GM23338 (cell line): Measurements from ENCODE around the gene CACNA2D3. TPM values are rescaled to one million over a fixed set of nuclear protein-coding genes. Genes with fewer than 3 reads are reported as not detected.

Experiments
- ATAC-seq: fragments of 200-7000 bp; cut with Tn5 transposase; 3 replicates; pipeline ENCODE4 v1.9.1; 2020
- DNase-seq: peaks from one replicate; pipeline ENCODE4 v3.0.0-alpha.2; 2015; ENCODE audit warnings: low spot score
- H2AFZ ChIP-seq: fragments of 200-600 bp; sonication (generic); 2 replicates; pipeline ENCODE4 v1.8.0; 2016; ENCODE audit warnings: antibody characterized with exemption, mild to moderate bottlenecking, moderate library complexity
- H3F3A ChIP-seq: fragments of 200-600 bp; sonication (generic); replicated peaks from 2 replicates; pipeline ENCODE4 v1.8.0; 2017; ENCODE audit warnings: antibody characterized with exemption, mixed run types, low read depth
- H3K27ac ChIP-seq: fragments of 200-600 bp; sonication (generic); 2 replicates; pipeline ENCODE4 v1.6.1; 2016; ENCODE audit warnings: low read depth
- H3K27me3 ChIP-seq: fragments of 200-600 bp; sonication (generic); 2 replicates; pipeline ENCODE4 v1.8.0; 2016; ENCODE audit warnings: mild to moderate bottlenecking, mixed run types, moderate library complexity; ENCODE audit not compliant: insufficient read depth
- H3K36me3 ChIP-seq: fragments of 200-600 bp; sonication (generic); 2 replicates; pipeline ENCODE4 v1.8.0; 2016; ENCODE audit warnings: mild to moderate bottlenecking; ENCODE audit not compliant: insufficient read depth
- H3K4me1 ChIP-seq: fragments of 200-600 bp; sonication (generic); 2 replicates; pipeline ENCODE4 v1.8.0; 2016; ENCODE audit warnings: mild to moderate bottlenecking, moderate library complexity; ENCODE audit not compliant: insufficient read depth
- H3K4me2 ChIP-seq: fragments of 200-600 bp; sonication (generic); 2 replicates; pipeline ENCODE4 v1.7.1; 2017; ENCODE audit warnings: mixed run types
- H3K4me3 ChIP-seq: fragments of 200-600 bp; sonication (generic); 2 replicates; pipeline ENCODE4 v1.6.1; 2016; ENCODE audit warnings: mixed run types
- H3K79me2 ChIP-seq: fragments of 200-600 bp; sonication (generic); replicated peaks from 2 replicates; pipeline ENCODE4 v1.8.0; 2017; ENCODE audit warnings: mild to moderate bottlenecking; ENCODE audit not compliant: insufficient read depth
- H3K9me2 ChIP-seq: fragments of 200-600 bp; sonication (generic); 2 replicates; pipeline ENCODE4 v1.8.0; 2017; ENCODE audit not compliant: insufficient read depth
- H4K20me1 ChIP-seq: fragments of 200-600 bp; sonication (generic); replicated peaks from 2 replicates; pipeline ENCODE4 v1.8.0; 2017; ENCODE audit warnings: mild to moderate bottlenecking; ENCODE audit not compliant: insufficient read depth
- H3K27ac Mint-ChIP-seq: 2 replicates; pipeline ENCODE4 v1.8.0; 2020; ENCODE audit warnings: inconsistent platforms, mild to moderate bottlenecking, moderate library complexity, mixed read lengths
- H3K27me3 Mint-ChIP-seq: 3 replicates; pipeline ENCODE4 v1.8.0; 2022; ENCODE audit warnings: low read depth, mild to moderate bottlenecking, moderate library complexity, mixed read lengths, inconsistent platforms; ENCODE audit not compliant: insufficient read depth, poor library complexity
- H3K36me3 Mint-ChIP-seq: 3 replicates; pipeline ENCODE4 v1.8.0; 2021; ENCODE audit warnings: low read depth, mild to moderate bottlenecking, inconsistent platforms, moderate library complexity, mixed read lengths
- H3K4me1 Mint-ChIP-seq: 3 replicates; pipeline ENCODE4 v1.8.0; 2020; ENCODE audit warnings: mild to moderate bottlenecking, inconsistent platforms, mixed read lengths
- H3K4me3 Mint-ChIP-seq: 3 replicates; pipeline ENCODE4 v1.8.0; 2021; ENCODE audit warnings: moderate library complexity, mild to moderate bottlenecking, inconsistent platforms, mixed read lengths
- H3K9me3 Mint-ChIP-seq: 3 replicates; pipeline ENCODE4 v1.8.0; 2020; ENCODE audit warnings: moderate library complexity, mild to moderate bottlenecking, inconsistent platforms, mixed read lengths
- CREB1 ChIP-seq: fragments of 250-450 bp; sonication (Bioruptor Pico); IDR thresholded peaks from 2 replicates; pipeline ENCODE4 v1.5.0; 2020; ENCODE audit warnings: low read depth, mild to moderate bottlenecking, moderate library complexity
- EZH2 ChIP-seq: fragments of 200-600 bp; sonication (generic); IDR thresholded peaks from one replicate; pipeline ENCODE4 v1.8.0; 2017; ENCODE audit warnings: antibody characterized with exemption, mild to moderate bottlenecking, low read depth; ENCODE audit not compliant: unreplicated experiment
- EZH2phosphoT487 ChIP-seq: fragments of 200-600 bp; sonication (generic); IDR thresholded peaks from one replicate; pipeline ENCODE4 v1.8.1; 2018; ENCODE audit warnings: antibody characterized with exemption; ENCODE audit not compliant: unreplicated experiment
- NANOG ChIP-seq: IDR thresholded peaks from 2 replicates; pipeline ENCODE4 v1.6.1; 2016; ENCODE audit warnings: antibody characterized with exemption, borderline replicate concordance
- POLR2AphosphoS5 ChIP-seq: IDR thresholded peaks from 2 replicates; pipeline ENCODE4 v1.6.1; 2016; ENCODE audit warnings: antibody characterized with exemption, low read depth
- polyA plus RNA-seq: library from polyadenylated mRNA; unstranded; fragments of >200 nt; fragmentation: Nextera tagmentation; extraction: Ambion mirVana; gene quantifications from 2 replicates; pipeline ENCODE4 v1.2.1, GENCODE V29; 2016
- total RNA-seq: library from RNA; depleted of rRNA; stranded (reverse); fragments of >200 nt; shearing (Covaris generic); gene quantifications from 2 replicates; pipeline ENCODE4 v1.2.3, GENCODE V29; 2014
- TF ChIP-seq, protein P1 (sequence below): fragments of 250-450 bp; sonication (Bioruptor Pico); IDR thresholded peaks from 2 replicates; pipeline ENCODE4 v1.5.0; 2020; ENCODE audit warnings: mild to moderate bottlenecking, moderate library complexity
- TF ChIP-seq, protein P2 (sequence below), 2 experiments: fragments of 200-600 bp in 1 of 2; sonication (generic) in 1 of 2; conservative IDR thresholded peaks; 2 replicates each; pipeline versions ENCODE4 v1.5.1 to v1.6.1; 2016 to 2017; ENCODE audit warnings: antibody characterized with exemption in 2 of 2, low read depth in 2 of 2, mild to moderate bottlenecking in 2 of 2, moderate library complexity in 1 of 2
- TF ChIP-seq, protein P3 (sequence below): IDR thresholded peaks from one replicate; pipeline ENCODE4 v1.6.1; 2018; ENCODE audit warnings: antibody characterized with exemption; ENCODE audit not compliant: unreplicated experiment

CACNA2D3 gene
- total and polyA plus RNA-seq, 2 experiments from 2014 or later = 2.2 to 2.3 TPM

DNA sequence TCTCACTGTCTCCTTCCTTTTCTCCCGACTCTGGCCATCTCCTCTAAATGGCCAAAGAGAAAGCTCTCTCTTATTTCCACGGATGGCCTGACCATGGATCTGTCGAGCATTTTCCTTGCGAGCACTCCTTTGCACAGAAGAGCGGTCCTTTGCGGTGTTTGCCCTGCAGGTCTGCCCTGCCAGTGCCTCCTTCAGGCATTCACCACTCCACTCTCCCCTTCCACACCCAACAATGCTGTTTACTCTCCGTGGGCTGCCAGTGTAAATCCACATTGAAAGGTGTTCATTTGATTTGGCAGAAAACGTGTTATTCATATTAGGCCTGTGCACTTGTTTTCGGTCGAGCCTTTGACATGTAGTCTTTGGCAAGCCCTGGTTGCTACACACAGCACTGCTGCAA, 49.6 kb downstream of the CACNA2D3 start:
- H3K27me3 Mint-ChIP-seq = peaks cover 2% of the 10 kb centered on the region

More for the DNA sequence above, 49.6 kb downstream of the CACNA2D3 start:
- H2AFZ ChIP-seq = no peak overlapping the region
- TF ChIP-seq POLR2AphosphoS5 = no peak
- no peak for TF ChIP-seq EZH2phosphoT487
- TF ChIP-seq, protein P1, sequence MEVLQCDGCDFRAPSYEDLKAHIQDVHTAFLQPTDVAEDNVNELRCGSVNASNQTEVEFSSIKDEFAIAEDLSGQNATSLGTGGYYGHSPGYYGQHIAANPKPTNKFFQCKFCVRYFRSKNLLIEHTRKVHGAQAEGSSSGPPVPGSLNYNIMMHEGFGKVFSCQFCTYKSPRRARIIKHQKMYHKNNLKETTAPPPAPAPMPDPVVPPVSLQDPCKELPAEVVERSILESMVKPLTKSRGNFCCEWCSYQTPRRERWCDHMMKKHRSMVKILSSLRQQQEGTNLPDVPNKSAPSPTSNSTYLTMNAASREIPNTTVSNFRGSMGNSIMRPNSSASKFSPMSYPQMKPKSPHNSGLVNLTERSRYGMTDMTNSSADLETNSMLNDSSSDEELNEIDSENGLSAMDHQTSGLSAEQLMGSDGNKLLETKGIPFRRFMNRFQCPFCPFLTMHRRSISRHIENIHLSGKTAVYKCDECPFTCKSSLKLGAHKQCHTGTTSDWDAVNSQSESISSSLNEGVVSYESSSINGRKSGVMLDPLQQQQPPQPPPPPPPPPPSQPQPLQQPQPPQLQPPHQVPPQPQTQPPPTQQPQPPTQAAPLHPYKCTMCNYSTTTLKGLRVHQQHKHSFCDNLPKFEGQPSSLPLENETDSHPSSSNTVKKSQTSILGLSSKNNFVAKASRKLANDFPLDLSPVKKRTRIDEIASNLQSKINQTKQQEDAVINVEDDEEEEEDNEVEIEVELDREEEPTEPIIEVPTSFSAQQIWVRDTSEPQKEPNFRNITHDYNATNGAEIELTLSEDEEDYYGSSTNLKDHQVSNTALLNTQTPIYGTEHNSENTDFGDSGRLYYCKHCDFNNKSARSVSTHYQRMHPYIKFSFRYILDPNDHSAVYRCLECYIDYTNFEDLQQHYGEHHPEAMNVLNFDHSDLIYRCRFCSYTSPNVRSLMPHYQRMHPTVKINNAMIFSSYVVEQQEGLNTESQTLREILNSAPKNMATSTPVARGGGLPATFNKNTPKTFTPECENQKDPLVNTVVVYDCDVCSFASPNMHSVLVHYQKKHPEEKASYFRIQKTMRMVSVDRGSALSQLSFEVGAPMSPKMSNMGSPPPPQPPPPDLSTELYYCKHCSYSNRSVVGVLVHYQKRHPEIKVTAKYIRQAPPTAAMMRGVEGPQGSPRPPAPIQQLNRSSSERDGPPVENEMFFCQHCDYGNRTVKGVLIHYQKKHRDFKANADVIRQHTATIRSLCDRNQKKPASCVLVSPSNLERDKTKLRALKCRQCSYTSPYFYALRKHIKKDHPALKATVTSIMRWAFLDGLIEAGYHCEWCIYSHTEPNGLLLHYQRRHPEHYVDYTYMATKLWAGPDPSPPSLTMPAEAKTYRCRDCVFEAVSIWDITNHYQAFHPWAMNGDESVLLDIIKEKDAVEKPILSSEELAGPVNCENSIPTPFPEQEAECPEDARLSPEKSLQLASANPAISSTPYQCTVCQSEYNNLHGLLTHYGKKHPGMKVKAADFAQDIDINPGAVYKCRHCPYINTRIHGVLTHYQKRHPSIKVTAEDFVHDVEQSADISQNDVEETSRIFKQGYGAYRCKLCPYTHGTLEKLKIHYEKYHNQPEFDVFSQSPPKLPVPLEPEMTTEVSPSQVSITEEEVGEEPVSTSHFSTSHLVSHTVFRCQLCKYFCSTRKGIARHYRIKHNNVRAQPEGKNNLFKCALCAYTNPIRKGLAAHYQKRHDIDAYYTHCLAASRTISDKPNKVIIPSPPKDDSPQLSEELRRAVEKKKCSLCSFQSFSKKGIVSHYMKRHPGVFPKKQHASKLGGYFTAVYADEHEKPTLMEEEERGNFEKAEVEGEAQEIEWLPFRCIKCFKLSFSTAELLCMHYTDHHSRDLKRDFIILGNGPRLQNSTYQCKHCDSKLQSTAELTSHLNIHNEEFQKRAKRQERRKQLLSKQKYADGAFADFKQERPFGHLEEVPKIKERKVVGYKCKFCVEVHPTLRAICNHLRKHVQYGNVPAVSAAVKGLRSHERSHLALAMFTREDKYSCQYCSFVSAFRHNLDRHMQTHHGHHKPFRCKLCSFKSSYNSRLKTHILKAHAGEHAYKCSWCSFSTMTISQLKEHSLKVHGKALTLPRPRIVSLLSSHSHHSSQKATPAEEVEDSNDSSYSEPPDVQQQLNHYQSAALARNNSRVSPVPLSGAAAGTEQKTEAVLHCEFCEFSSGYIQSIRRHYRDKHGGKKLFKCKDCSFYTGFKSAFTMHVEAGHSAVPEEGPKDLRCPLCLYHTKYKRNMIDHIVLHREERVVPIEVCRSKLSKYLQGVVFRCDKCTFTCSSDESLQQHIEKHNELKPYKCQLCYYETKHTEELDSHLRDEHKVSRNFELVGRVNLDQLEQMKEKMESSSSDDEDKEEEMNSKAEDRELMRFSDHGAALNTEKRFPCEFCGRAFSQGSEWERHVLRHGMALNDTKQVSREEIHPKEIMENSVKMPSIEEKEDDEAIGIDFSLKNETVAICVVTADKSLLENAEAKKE (CRISPR knock-in tag) = no peak
- TF ChIP-seq, protein P2, sequence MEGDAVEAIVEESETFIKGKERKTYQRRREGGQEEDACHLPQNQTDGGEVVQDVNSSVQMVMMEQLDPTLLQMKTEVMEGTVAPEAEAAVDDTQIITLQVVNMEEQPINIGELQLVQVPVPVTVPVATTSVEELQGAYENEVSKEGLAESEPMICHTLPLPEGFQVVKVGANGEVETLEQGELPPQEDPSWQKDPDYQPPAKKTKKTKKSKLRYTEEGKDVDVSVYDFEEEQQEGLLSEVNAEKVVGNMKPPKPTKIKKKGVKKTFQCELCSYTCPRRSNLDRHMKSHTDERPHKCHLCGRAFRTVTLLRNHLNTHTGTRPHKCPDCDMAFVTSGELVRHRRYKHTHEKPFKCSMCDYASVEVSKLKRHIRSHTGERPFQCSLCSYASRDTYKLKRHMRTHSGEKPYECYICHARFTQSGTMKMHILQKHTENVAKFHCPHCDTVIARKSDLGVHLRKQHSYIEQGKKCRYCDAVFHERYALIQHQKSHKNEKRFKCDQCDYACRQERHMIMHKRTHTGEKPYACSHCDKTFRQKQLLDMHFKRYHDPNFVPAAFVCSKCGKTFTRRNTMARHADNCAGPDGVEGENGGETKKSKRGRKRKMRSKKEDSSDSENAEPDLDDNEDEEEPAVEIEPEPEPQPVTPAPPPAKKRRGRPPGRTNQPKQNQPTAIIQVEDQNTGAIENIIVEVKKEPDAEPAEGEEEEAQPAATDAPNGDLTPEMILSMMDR (conservative IDR thresholded peaks at IDR 0.05; ENCODE audit: low read depth in 2 of 2) = no peak
- TF ChIP-seq, protein P3, sequence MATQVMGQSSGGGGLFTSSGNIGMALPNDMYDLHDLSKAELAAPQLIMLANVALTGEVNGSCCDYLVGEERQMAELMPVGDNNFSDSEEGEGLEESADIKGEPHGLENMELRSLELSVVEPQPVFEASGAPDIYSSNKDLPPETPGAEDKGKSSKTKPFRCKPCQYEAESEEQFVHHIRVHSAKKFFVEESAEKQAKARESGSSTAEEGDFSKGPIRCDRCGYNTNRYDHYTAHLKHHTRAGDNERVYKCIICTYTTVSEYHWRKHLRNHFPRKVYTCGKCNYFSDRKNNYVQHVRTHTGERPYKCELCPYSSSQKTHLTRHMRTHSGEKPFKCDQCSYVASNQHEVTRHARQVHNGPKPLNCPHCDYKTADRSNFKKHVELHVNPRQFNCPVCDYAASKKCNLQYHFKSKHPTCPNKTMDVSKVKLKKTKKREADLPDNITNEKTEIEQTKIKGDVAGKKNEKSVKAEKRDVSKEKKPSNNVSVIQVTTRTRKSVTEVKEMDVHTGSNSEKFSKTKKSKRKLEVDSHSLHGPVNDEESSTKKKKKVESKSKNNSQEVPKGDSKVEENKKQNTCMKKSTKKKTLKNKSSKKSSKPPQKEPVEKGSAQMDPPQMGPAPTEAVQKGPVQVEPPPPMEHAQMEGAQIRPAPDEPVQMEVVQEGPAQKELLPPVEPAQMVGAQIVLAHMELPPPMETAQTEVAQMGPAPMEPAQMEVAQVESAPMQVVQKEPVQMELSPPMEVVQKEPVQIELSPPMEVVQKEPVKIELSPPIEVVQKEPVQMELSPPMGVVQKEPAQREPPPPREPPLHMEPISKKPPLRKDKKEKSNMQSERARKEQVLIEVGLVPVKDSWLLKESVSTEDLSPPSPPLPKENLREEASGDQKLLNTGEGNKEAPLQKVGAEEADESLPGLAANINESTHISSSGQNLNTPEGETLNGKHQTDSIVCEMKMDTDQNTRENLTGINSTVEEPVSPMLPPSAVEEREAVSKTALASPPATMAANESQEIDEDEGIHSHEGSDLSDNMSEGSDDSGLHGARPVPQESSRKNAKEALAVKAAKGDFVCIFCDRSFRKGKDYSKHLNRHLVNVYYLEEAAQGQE = no peak
- no peak for TF ChIP-seq EZH2
- TF ChIP-seq NANOG = no peak
- TF ChIP-seq CREB1 (CRISPR knock-in tag) = no peak
- H3K4me1 ChIP-seq = 0 out of 2 replicates have a peak, but pooled peaks cover 17% of the 10 kb centered on the region
- no peak overlapping the region for H3K4me3 ChIP-seq
- peaks cover 9% of the 10 kb centered on the region for H3K9me2 ChIP-seq
- no peak for ATAC-seq
- no peaks in the 10 kb centered on the region for H3F3A ChIP-seq
- H3K79me2 ChIP-seq = no peaks in the 10 kb centered on the region
- H3K27ac Mint-ChIP-seq = no peak overlapping the region
- no peak overlapping the region for H3K27ac ChIP-seq
- peaks cover 11% of the 10 kb centered on the region for H3K4me1 Mint-ChIP-seq
- H3K4me3 Mint-ChIP-seq = no peak overlapping the region
- no peak for DNase-seq
- H3K36me3 ChIP-seq = no peaks in the 10 kb centered on the region
- H3K4me2 ChIP-seq = no peak overlapping the region
- no peaks in the 10 kb centered on the region for H3K36me3 Mint-ChIP-seq
- H3K9me3 Mint-ChIP-seq = no peaks in the 10 kb centered on the region
- H4K20me1 ChIP-seq = 0 out of 2 replicates have a peak, but pooled peaks cover 3% of the 10 kb centered on the region
- no peaks in the 10 kb centered on the region for H3K27me3 ChIP-seq
